ENCODE data around the gene NMT1.
"Not testable (repeated sequence)": the region's sequence is repeated elsewhere in the genome, so short reads cannot be mapped to it uniquely, and the experiment has no call there.

NMT1 gene

DNA sequence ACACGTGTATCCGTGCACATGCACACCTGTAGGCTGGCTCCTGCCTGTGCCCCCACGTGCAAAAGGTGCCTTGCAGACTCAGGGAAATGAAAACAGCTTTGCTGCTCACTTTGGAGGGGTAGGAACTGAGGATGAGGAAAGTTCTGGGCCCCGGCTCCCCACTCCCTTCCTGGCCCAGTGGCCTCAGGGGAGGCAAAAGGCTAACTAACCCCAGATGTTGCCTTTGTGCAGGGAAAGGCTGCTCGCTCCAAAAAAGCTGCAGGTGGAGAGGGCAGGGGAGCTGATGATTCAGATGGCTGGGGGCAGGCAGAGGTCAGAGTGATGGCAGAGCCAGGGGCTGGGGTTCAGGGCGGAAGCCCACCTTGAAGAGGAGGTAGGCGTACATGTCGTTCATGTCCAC, 58.8 kb downstream of the NMT1 start:
- DNase-seq (ENCODE audit: low read depth in 2 of 2) = no peak

- no peak for DNase-seq (ENCODE audit: low read depth in 2 of 2)
Measured at GRCh38 chr17:45120558-45120957, 59.4 kb downstream of the NMT1 start.

DNA sequence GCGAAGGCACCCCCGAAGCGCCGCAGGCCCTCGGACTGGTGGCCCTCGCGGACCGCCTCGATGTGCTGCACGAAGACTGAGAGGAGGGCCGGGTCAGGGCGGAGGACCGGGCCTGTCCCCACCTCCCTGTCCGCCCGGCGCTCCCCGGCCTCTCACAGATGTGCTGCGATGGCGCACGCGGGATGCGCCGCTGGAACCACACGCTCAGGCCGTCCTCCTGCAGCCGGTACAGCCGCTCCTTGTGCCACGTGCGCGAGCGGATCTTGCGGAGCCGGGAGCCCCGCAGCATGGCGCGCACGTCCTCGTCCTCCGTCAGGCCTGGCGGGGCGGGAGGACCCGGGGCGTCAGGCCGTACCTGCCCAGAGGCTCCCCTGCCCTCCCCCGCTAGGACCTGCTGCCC, 59.9 kb downstream of the NMT1 start:
- no peak for DNase-seq (ENCODE audit: low read depth in 2 of 2)

- DNase-seq (ENCODE audit: low read depth in 2 of 2) = no peak
Measured at GRCh38 chr17:45123076-45123770, 62.1 kb downstream of the NMT1 start.

- no peak for DNase-seq (ENCODE audit: low read depth in 2 of 2)
Measured at GRCh38 chr17:45123930-45124796, 63.0 kb downstream of the NMT1 start.

DNA sequence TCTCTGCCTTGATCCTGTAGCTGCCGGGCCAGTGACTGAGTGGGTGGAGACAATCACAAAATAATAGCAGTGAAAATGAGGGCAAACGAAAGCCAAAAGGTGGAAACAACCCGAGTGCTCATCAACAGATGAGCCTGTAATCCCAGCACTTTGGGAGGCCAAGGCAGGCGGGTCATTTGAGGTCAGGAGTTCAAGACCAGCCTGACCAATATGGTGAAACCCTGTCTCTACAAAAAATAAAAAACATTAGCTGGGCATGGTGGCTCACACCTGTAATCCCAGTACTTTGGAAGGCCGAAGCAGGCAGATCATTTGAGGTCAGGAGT, 63.6 kb downstream of the NMT1 start:
- not testable (repeated sequence) for DNase-seq (ENCODE audit: low read depth in 2 of 2)

- DNase-seq (ENCODE audit: low read depth in 2 of 2) = no peak
Measured at GRCh38 chr17:45125509-45125908, 64.4 kb downstream of the NMT1 start.

- DNase-seq (ENCODE audit: low read depth in 2 of 2) = no peak
Measured at GRCh38 chr17:45127207-45127547, 66.1 kb downstream of the NMT1 start.

- no peak for DNase-seq (ENCODE audit: low read depth in 2 of 2)
Measured at GRCh38 chr17:45127548-45128300, 66.6 kb downstream of the NMT1 start.

- DNase-seq (ENCODE audit: low read depth in 2 of 2) = no peak
Measured at GRCh38 chr17:45128331-45128730, 67.2 kb downstream of the NMT1 start.

DNA sequence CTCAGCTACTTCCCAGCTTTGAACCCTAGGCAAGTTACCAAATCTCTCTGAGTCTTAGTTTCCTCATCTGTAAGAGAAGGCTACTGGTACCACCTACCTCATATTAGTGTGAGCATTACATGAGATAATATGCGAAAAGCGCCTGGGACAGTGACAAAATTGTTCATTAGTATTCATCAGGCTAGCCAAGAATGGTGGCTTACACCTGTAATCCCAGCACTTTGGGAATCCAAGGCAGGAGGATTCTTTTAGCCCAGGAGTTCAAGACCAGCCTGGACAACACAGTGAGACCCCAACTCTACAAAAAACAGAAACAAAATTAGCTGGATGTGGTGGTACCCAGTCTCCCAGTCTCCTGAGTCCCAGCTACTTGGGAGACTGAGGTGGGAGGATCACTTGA, 67.9 kb downstream of the NMT1 start:
- DNase-seq (ENCODE audit: low read depth in 2 of 2) = no peak

- DNase-seq (ENCODE audit: low read depth in 2 of 2) = no peak
Measured at GRCh38 chr17:45129426-45129939, 68.4 kb downstream of the NMT1 start.

DNA sequence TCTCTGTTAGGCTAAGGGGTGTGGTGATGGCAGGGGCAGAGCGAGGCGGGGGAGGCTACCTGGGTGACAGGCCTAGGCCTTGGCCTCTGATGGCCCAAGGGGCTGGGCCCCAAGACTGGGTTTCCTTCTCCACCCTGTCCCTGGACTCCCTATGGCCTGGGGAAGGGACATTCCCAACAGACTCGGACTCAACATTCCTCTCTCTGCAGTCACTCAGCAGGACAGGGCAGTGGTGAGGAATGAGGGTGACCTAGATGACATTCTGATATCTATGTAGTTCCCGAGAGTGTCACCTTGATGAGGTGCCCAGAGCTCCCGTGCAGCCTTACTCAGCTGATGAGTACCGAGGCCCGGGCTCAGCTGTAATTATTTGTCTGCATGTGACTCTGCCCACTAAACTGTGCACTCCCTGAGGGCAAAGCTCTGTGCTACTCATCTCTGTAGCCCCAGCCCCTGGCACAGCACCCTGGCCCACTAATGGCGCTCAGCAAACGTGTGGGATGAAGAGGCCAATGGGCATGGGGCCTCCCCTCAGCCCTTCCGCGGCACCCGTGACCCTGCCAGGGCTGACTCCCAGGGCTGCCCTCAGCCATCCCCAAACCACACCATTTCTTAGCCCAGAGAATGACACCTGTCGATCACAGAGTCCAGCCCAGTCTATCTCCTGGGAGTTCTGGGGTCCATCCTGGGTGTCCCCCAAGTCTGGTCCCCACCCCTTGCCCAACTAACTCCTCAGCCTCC, 69.0 kb downstream of the NMT1 start:
- no peak for DNase-seq (ENCODE audit: low read depth in 2 of 2)

- no peak for DNase-seq (ENCODE audit: low read depth in 2 of 2)
Measured at GRCh38 chr17:45130681-45131615, 69.8 kb downstream of the NMT1 start.

DNA sequence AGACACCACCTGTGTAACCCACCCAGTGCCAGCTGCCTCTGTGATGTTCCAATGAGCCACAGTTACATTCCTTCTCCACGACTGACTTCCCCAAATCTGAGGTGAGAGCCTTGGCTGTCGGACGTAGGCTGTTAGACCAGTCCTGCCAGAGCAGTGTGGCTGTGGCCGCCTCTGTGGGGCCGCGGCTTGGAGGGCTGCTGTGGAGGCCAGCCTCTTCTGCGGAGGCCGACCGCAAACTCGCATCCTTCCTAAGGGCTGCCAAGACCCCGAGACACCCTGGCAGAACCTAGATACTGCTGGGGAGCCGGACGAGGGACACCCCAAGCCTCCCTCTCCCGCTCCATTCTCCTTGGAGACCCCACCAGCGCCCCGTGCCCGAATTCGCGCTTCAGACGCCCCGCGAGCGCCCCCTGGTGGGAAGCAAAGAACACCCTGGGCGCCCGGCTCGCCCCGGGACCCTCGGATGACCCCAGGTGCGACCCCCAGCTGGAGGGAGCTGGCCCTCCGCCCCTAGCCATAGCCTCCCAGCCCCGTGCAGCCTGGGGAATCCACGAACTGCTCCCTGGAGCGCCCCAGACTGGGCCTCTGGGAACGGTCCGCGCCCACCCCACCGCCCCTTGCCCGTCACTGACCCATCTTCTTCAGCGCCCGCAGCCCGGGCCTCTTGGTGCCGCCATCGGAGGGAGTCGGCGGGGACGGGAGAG, 70.7 kb downstream of the NMT1 start:
- DNase-seq (ENCODE audit: low read depth in 2 of 2) = peak; percentile 41 to 58

- no peak for DNase-seq (ENCODE audit: low read depth in 2 of 2)
Measured at GRCh38 chr17:45132320-45132571, 71.1 kb downstream of the NMT1 start, which contains the start of gene PLCD3. TSS of gene PLCD3 (minus strand) at chr17:45132515. CDS start at chr17:45132410, 105 bp downstream.

GRCh38 chr17:45132572-45133463, 71.7 kb downstream of the NMT1 start:
- peak; percentile 59 to 65 for DNase-seq (ENCODE audit: low read depth in 2 of 2)

- peak; percentile 93 to 98 for DNase-seq (ENCODE audit: low read depth in 2 of 2)
Measured at GRCh38 chr17:45135192-45135977, 74.3 kb downstream of the NMT1 start, which contains the start of gene ACBD4. TSS of gene ACBD4 (plus strand) at chr17:45135687. CDS start at chr17:45136145, 458 bp downstream.

Data from stimulated activated CD4-positive, alpha-beta T cell treated with anti-CD3 and anti-CD28 coated beads, Interleukin-4, amount 100 ng/mL, for 48 hours (primary cell).